ENCODE measurements around the gene ADGRL4.

GRCh38 chr1:79040424-79041082 is 34.0 kb upstream of the ADGRL4 start:
- TF ChIP-seq CTCF (conservative IDR thresholded peaks at IDR 0.05 in 1 of 2, IDR thresholded peaks at IDR 0.05 in 1 of 2; ENCODE audit: extremely low read depth in 1 of 2, insufficient read depth in 1 of 2, low read depth in 1 of 2, low read length in 2 of 2) = no peak
- TF ChIP-seq EZH2 (IDR thresholded peaks at IDR 0.05; ENCODE audit: borderline replicate concordance, low read length) = no peak

All from mammary epithelial cell (primary cell).